Gastrocnemius medialis (tissue), 4 donors: ENCODE data around the gene AP3S1.

ENCODE experiments used
- CTCF ChIP-seq, 5 experiments: fragments of 450-650 bp in 3 of 5; fragments of 200-600 bp in 2 of 5; sonication (generic) in 2 of 5; IDR thresholded peaks in 4 of 5; conservative IDR thresholded peaks in 1 of 5; 1 replicate in 4 of 5; 2 replicates in 1 of 5; pipeline ENCODE4 v1.5.1; 2016 to 2019; ENCODE audit warnings: antibody characterized with exemption in 5 of 5, mild to moderate bottlenecking in 3 of 5, moderate library complexity in 3 of 5
- POLR2A ChIP-seq, 2 donors: fragments of 450-650 bp; IDR thresholded peaks; one replicate each; pipeline ENCODE4 v1.6.1; 2017; ENCODE audit warnings: antibody characterized with exemption in 2 of 2, mild to moderate bottlenecking in 2 of 2, moderate library complexity in 2 of 2

GRCh38 chr5:115835481-115835880, 6.3 kb upstream of the AP3S1 start:
- TF ChIP-seq POLR2A (IDR thresholded peaks at IDR 0.05) (no peak), CTCF (IDR thresholded peaks at IDR 0.05 in 4 of 5, conservative IDR thresholded peaks at IDR 0.05 in 1 of 5) (no peak)
